H1 (cell line): ENCODE data around the gene PAX7. TPM values are rescaled to one million over a fixed set of nuclear protein-coding genes. Genes with fewer than 3 reads are reported as not detected.

Experiments used
- ATF3 ChIP-seq: IDR thresholded peaks from 2 replicates; pipeline ENCODE4 v1.6.1; 2011; ENCODE audit warnings: low read depth, mild to moderate bottlenecking, low read length; ENCODE audit not compliant: insufficient read depth
- CEBPB ChIP-seq: IDR thresholded peaks from 2 replicates; pipeline ENCODE4 v1.6.1; 2012; ENCODE audit warnings: low read depth, low read length
- FOSL1 ChIP-seq: IDR thresholded peaks from 2 replicates; pipeline ENCODE4 v1.6.1; 2011; ENCODE audit warnings: mild to moderate bottlenecking, low read depth, low read length, moderate library complexity; ENCODE audit not compliant: insufficient read depth
- HDAC6 ChIP-seq: IDR thresholded peaks from one replicate; pipeline ENCODE4 v1.7.1; 2012; ENCODE audit warnings: low read depth, mild to moderate bottlenecking, inconsistent platforms, low read length, moderate library complexity
- RBBP5 ChIP-seq: IDR thresholded peaks from 2 replicates; pipeline ENCODE4 v1.7.1; 2012; ENCODE audit warnings: low read depth, mild to moderate bottlenecking, inconsistent platforms, low read length, moderate library complexity, borderline replicate concordance
- RNF2 ChIP-seq: fragments of 200-900, 300-1000 bp; sonication (generic); IDR thresholded peaks from 2 replicates; pipeline ENCODE4 v1.7.1; 2016; ENCODE audit warnings: borderline replicate concordance, low read depth, mild to moderate bottlenecking, antibody characterized with exemption, low read length; ENCODE audit not compliant: poor library complexity, severe bottlenecking; ENCODE audit errors: missing control alignments
- RXRA ChIP-seq: IDR thresholded peaks from 2 replicates; pipeline ENCODE4 v1.6.1; 2011; ENCODE audit warnings: low read depth, mild to moderate bottlenecking, low read length, moderate library complexity; ENCODE audit not compliant: insufficient read depth
- SIN3A ChIP-seq, 2 experiments: IDR thresholded peaks in 1 of 2; conservative IDR thresholded peaks in 1 of 2; 2 replicates each; pipeline ENCODE4 v1.6.1; 2011 to 2012; ENCODE audit warnings: low read length in 2 of 2, improper control_type of control experiment in 1 of 2, low read depth in 1 of 2, mild to moderate bottlenecking in 1 of 2
- SIX5 ChIP-seq: IDR thresholded peaks from 2 replicates; pipeline ENCODE4 v1.6.1; 2011; ENCODE audit warnings: mild to moderate bottlenecking, low read depth, low read length
- TBP ChIP-seq: IDR thresholded peaks from 2 replicates; pipeline ENCODE4 v1.6.1; 2011; ENCODE audit warnings: low read depth, low read length, improper control_type of control experiment
- TCF12 ChIP-seq: IDR thresholded peaks from 2 replicates; pipeline ENCODE4 v1.6.1; 2011; ENCODE audit warnings: low read depth, mild to moderate bottlenecking, low read length
- polyA plus RNA-seq, 7 experiments: library from polyadenylated mRNA; depleted of rRNA in 3 of 7; stranded (reverse) in 5 of 7; unstranded in 2 of 7; fragments of >200 nt in 5 of 7; fragments of 200-250 nt in 2 of 7; gene quantifications; 1 replicate in 5 of 7; 2 replicates in 1 of 7; 4 replicates in 1 of 7; pipeline versions ENCODE4 v1.2.1 to v1.2.3, GENCODE V29; 2011 to 2013; ENCODE audit warnings: missing spikeins in 2 of 7, mixed read lengths in 2 of 7
- total RNA-seq: library from RNA; stranded (reverse); fragmentation: NEBNext Ultra II Directional; extraction: Animal tissue kit (Norgen Biotek cat#: 25700); gene quantifications from 2 replicates; pipeline ENCODE4 v1.2.1, GENCODE V29; 2021

Gene PAX7
- total and polyA plus RNA-seq, 2 of the 8 experiments (the other 6 are each of a cell fraction or from before 2014, with no cell fraction given): not detected

- TF ChIP-seq HDAC6 (no peak), FOSL1 (no peak), SIN3A (conservative IDR thresholded peaks at IDR 0.05 in 1 of 2, IDR thresholded peaks at IDR 0.05 in 1 of 2; ENCODE audit: low read depth in 1 of 2, low read length in 2 of 2) (no peak), RNF2 (no peak), CEBPB (no peak), RXRA (no peak), ATF3 (peak; percentile 40; the same call in 1 of the 2 replicates), TCF12 (no peak), SIX5 (peak; percentile 73), TBP (no peak), RBBP5 (no peak)
Observed at GRCh38 chr1:18592368-18592767, 38.3 kb upstream of the PAX7 start (continued).
